HepG2 (cell line): Measurements from ENCODE around the gene NIPAL3. TPM values are rescaled to one million over a fixed set of nuclear protein-coding genes. Genes with fewer than 3 reads are reported as not detected.
"Not testable (repeated sequence)": the region's sequence is repeated elsewhere in the genome, so short reads cannot be mapped to it uniquely, and the experiment has no call there.

Experiments
- ATAC-seq: fragments of 200-7000 bp; cut with Tn5 transposase; 3 replicates; pipeline ENCODE4 v1.9.1; 2020; ENCODE audit warnings: mild to moderate bottlenecking, moderate library complexity
- BruUV-seq: library from RNA; stranded (reverse); fragments of 400-500 nt; replicated peaks from 2 replicates; lab custom pipeline; 2021; lab: Mats Ljungman, UMichigan
- CTCF ChIA-PET: fragments of 300-600 bp; formaldehyde crosslinking; extraction: SDS; loops from one replicate; lab custom pipeline; 2021; ENCODE audit warnings: low total read pairs, inconsistent platforms, low intra/inter-chr PET ratio; lab: Yijun Ruan, JAX
- POLR2A ChIA-PET: fragments of 350-600 bp; sonication (Branson Sonifier 250); formaldehyde crosslinking; loops from one replicate; lab custom pipeline; 2020; ENCODE audit warnings: antibody characterized with exemption, inconsistent platforms; lab: Yijun Ruan, JAX
- DNase-seq: peaks from one replicate; pipeline ENCODE4 v3.0.0-alpha.2; 2015; ENCODE audit warnings: low spot score
- FAIRE-seq: peaks from 3 replicates; lab custom pipeline; 2011; peaks lifted over from hg19 to GRCh38; lab: Jason Lieb, UNC
- H2AFZ ChIP-seq: one replicate; pipeline ENCODE4 v1.6.1; 2011; ENCODE audit warnings: low read length, inconsistent platforms
- H3K27ac ChIP-seq: fragments of 300-600 bp; 3 replicates; pipeline ENCODE4 v1.8.0; 2011; ENCODE audit warnings: mixed run types, mild to moderate bottlenecking, mixed read lengths, low read length, inconsistent platforms; ENCODE audit not compliant: insufficient read depth; ENCODE audit errors: extremely low read length
- H3K27me3 ChIP-seq, 2 experiments: fragments of 200-600 bp in 1 of 2; 2 replicates in 1 of 2; 3 replicates in 1 of 2; pipeline versions ENCODE4 v1.6.0 to v1.8.0; 2011; ENCODE audit warnings: low read length in 2 of 2, mild to moderate bottlenecking in 2 of 2, moderate library complexity in 2 of 2, inconsistent platforms in 1 of 2; ENCODE audit not compliant: insufficient read depth in 2 of 2, control insufficient read depth in 1 of 2
- H3K36me3 ChIP-seq, 2 experiments: fragments of 200-600 bp in 1 of 2; replicated peaks in 1 of 2; 2 replicates in 1 of 2; 3 replicates in 1 of 2; pipeline versions ENCODE4 v1.5.1 to v1.8.0; 2011; ENCODE audit warnings: low read length in 2 of 2, inconsistent platforms in 1 of 2; ENCODE audit not compliant: insufficient read depth in 2 of 2, control insufficient read depth in 1 of 2
- H3K4me1 ChIP-seq: 2 replicates; pipeline ENCODE4 v1.5.1; 2012; ENCODE audit warnings: low read length, inconsistent platforms; ENCODE audit not compliant: insufficient read depth
- H3K4me2 ChIP-seq: 2 replicates; pipeline ENCODE4 v1.6.0; 2011; ENCODE audit warnings: low read depth, low read length, inconsistent platforms
- H3K4me3 ChIP-seq, 3 experiments: fragments of 200-600 bp in 1 of 3; sonication (generic), shearing (Covaris generic) in 1 of 3; replicated peaks in 1 of 3; 2 replicates each; pipeline ENCODE4 v1.5.1; 2011 to 2016; ENCODE audit warnings: low read length in 3 of 3, inconsistent platforms in 2 of 3, low read depth in 2 of 3, mild to moderate bottlenecking in 2 of 3, control low read depth in 1 of 3, mixed read lengths in 1 of 3; ENCODE audit not compliant: insufficient read depth in 1 of 3
- H3K79me2 ChIP-seq: one replicate; pipeline ENCODE4 v1.6.1; 2011; ENCODE audit warnings: low read length, inconsistent platforms; ENCODE audit not compliant: insufficient read depth
- H3K9ac ChIP-seq: 2 replicates; pipeline ENCODE4 v1.6.0; 2011; ENCODE audit warnings: mild to moderate bottlenecking, low read depth, low read length, inconsistent platforms; ENCODE audit not compliant: insufficient read depth
- H3K9me3 ChIP-seq: 2 replicates; pipeline ENCODE4 v1.5.1; 2012; ENCODE audit warnings: mild to moderate bottlenecking, low read length
- H4K20me1 ChIP-seq: 2 replicates; pipeline ENCODE4 v1.6.0; 2011; ENCODE audit warnings: inconsistent platforms, mild to moderate bottlenecking, low read length, moderate library complexity; ENCODE audit not compliant: insufficient read depth
- GZF1 ChIP-seq: sonication (generic); formaldehyde crosslinking; IDR thresholded peaks from 2 replicates; pipeline ENCODE4 v1.5.1; 2020; ENCODE audit warnings: mild to moderate bottlenecking, missing genetic modification reagents
- KMT2B ChIP-seq: IDR thresholded peaks from 2 replicates; pipeline ENCODE4 v1.6.1; 2016; ENCODE audit warnings: missing genetic modification reagents, missing compliant biosample characterization
- MTF1 ChIP-seq: sonication (generic); formaldehyde crosslinking; IDR thresholded peaks from 2 replicates; pipeline ENCODE4 v1.5.0; 2020; ENCODE audit warnings: missing genetic modification reagents
- NCOA1 ChIP-seq: sonication (generic); formaldehyde crosslinking; IDR thresholded peaks from 2 replicates; pipeline ENCODE4 v1.9.0; 2021; ENCODE audit warnings: missing genetic modification reagents
- PHF5A ChIP-seq: IDR thresholded peaks from one replicate; pipeline ENCODE4 v1.6.1; 2018; ENCODE audit warnings: low read depth, missing genetic modification reagents; ENCODE audit not compliant: unreplicated experiment
- SALL2 ChIP-seq: sonication (generic); formaldehyde crosslinking; IDR thresholded peaks from 2 replicates; pipeline ENCODE4 v1.8.1; 2023; ENCODE audit warnings: mild to moderate bottlenecking, missing genetic modification reagents, inconsistent platforms
- ZNF660 ChIP-seq: sonication (generic); formaldehyde crosslinking; IDR thresholded peaks from 2 replicates; pipeline ENCODE4 v1.5.1; 2020; ENCODE audit warnings: mild to moderate bottlenecking, low read depth, missing genetic modification reagents, borderline replicate concordance
- ZNF780A ChIP-seq: sonication (generic); formaldehyde crosslinking; IDR thresholded peaks from 2 replicates; pipeline ENCODE4 v1.8.0; 2022; ENCODE audit warnings: mild to moderate bottlenecking, missing genetic modification reagents, moderate library complexity
- WGBS: methylation state at CpG from one replicate; pipeline ENCODE4 v1.1.6; 2017; ENCODE audit warnings: low lambda C conversion rate; 5-methylcytosine and 5-hydroxymethylcytosine counted together
- in situ Hi-C: cut with HindIII; loops from 2 replicates; pipeline ENCODE4 v1.10.0; 2017; ENCODE audit warnings: low pct_unique_long_range_greater_than_20kb; ENCODE audit not compliant: extremely low pct_ligation_motif_present
- intact Hi-C: fragments of 100-400 bp; cut with micrococcal nuclease; formaldehyde crosslinking; loops from one replicate; pipeline ENCODE4 v1.10.0; 2022; ENCODE audit not compliant: unreplicated experiment
- polyA plus RNA-seq, 8 experiments: library from polyadenylated mRNA; depleted of rRNA in 3 of 8; stranded (reverse) in 7 of 8; unstranded in 1 of 8; fragments of >200 nt; fragmentation: Illumina TruSeq in 4 of 8; extraction: Trizol in 4 of 8; gene quantifications; 2 replicates each; pipeline versions ENCODE4 v1.2.1 to v1.2.3, GENCODE V29; 2011 to 2016; ENCODE audit warnings: low read depth in 4 of 8, missing spikeins in 1 of 8, mixed read lengths in 1 of 8; ENCODE audit not compliant: insufficient read depth in 1 of 8
- total RNA-seq, 5 experiments: library from RNA; depleted of rRNA; stranded (reverse); fragments of >200 nt; fragmentation: Illumina TruSeq; extraction: Trizol; gene quantifications; 2 replicates each; pipeline ENCODE4 v1.2.3, GENCODE V29; 2016; ENCODE audit warnings: low read depth in 1 of 5
- TF ChIP-seq, protein P1 (sequence below): sonication (generic); formaldehyde crosslinking; IDR thresholded peaks from 2 replicates; pipeline ENCODE4 v1.5.0; 2020; ENCODE audit warnings: mild to moderate bottlenecking, missing genetic modification reagents, borderline replicate concordance

The NIPAL3 gene
- total and polyA plus RNA-seq, 2 of the 13 experiments (the other 11 are each of a cell fraction or from before 2014, with no cell fraction given), result 5.6 to 8.6 TPM

GRCh38 chr1:24462128-24462527, 46.5 kb downstream of the NIPAL3 start:
- H4K20me1 ChIP-seq, in situ Hi-C loops, CTCF ChIA-PET, H3K4me1 ChIP-seq, intact Hi-C loops, H3K4me2 ChIP-seq, H2AFZ ChIP-seq, H3K9ac ChIP-seq, H3K36me3 ChIP-seq, DNase-seq, FAIRE-seq, POLR2A ChIA-PET, H3K27me3 ChIP-seq, BruUV-seq, H3K79me2 ChIP-seq, H3K4me3 ChIP-seq, H3K9me3 ChIP-seq, ATAC-seq, H3K27ac ChIP-seq: not testable (repeated sequence)
- 96% methylated on average over 4 of the region's 4 CpGs for WGBS

DNA sequence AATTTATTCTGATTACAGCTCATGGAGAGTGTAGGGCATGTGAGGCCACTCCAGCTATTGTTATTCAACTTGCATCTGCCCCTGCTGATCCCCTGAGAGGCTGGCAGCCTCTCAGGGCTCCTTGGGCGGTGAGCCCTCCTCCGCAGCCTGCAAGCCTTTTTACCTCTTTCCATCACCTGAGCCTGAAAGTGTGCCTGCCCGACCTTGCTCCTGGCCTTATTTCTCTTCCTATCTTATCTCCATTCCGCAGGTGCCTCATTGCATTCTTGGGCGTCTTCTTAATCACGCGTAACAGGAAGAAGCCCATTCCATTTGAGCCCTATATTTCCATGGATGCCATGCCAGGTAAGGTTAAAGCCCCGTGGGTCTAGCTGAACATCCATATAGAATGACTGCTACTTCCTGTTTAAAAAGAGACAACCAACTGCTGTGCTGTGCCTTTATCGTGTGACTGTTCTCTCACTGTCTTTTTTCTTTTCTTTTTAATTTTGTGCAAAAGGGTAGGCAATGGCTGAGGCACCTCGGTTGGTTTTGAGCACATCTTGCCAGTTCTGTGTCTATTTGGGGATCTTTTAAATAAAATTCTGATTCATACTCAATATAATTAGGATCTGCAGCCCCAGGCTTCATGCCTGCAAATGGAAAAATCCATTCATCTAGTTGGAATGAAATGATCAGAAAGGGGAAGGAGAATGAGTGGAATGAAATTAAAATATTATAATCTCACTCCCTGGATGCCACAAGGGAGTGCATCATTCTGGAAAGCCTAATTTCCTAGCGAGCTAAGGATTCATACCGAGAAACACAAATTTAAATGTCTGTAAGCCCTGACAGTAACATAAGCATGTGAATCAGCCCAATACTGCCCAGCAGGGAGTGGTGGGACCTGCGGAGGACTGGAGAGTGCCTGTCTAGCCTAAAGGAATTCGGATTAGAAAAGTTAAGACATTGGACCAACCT, 48.5 kb downstream of the NIPAL3 start:
- in situ Hi-C loops, result no loop called here
- ATAC-seq, result no peak
- intact Hi-C loops, result no loop called here

More for the DNA sequence above, 48.5 kb downstream of the NIPAL3 start:
- no peak overlapping the region for H2AFZ ChIP-seq
- H4K20me1 ChIP-seq, result no peaks in the 10 kb centered on the region
- H3K4me1 ChIP-seq, result no peaks in the 10 kb centered on the region
- no peak for FAIRE-seq
- no TSS peak for BruUV-seq
- ChIA-PET POLR2A (no interaction called here), CTCF (no interaction called here)
- H3K4me2 ChIP-seq, result no peak overlapping the region
- TF ChIP-seq KMT2B (CRISPR knock-in tag), result no peak
- TF ChIP-seq MTF1, result no peak
- TF ChIP-seq NCOA1 (CRISPR knock-in tag), result no peak
- TF ChIP-seq SALL2, result no peak
- no peak for TF ChIP-seq ZNF660
- TF ChIP-seq ZNF780A, result no peak
- no peak for TF ChIP-seq GZF1
- no peak for TF ChIP-seq PHF5A
- TF ChIP-seq, protein P1, sequence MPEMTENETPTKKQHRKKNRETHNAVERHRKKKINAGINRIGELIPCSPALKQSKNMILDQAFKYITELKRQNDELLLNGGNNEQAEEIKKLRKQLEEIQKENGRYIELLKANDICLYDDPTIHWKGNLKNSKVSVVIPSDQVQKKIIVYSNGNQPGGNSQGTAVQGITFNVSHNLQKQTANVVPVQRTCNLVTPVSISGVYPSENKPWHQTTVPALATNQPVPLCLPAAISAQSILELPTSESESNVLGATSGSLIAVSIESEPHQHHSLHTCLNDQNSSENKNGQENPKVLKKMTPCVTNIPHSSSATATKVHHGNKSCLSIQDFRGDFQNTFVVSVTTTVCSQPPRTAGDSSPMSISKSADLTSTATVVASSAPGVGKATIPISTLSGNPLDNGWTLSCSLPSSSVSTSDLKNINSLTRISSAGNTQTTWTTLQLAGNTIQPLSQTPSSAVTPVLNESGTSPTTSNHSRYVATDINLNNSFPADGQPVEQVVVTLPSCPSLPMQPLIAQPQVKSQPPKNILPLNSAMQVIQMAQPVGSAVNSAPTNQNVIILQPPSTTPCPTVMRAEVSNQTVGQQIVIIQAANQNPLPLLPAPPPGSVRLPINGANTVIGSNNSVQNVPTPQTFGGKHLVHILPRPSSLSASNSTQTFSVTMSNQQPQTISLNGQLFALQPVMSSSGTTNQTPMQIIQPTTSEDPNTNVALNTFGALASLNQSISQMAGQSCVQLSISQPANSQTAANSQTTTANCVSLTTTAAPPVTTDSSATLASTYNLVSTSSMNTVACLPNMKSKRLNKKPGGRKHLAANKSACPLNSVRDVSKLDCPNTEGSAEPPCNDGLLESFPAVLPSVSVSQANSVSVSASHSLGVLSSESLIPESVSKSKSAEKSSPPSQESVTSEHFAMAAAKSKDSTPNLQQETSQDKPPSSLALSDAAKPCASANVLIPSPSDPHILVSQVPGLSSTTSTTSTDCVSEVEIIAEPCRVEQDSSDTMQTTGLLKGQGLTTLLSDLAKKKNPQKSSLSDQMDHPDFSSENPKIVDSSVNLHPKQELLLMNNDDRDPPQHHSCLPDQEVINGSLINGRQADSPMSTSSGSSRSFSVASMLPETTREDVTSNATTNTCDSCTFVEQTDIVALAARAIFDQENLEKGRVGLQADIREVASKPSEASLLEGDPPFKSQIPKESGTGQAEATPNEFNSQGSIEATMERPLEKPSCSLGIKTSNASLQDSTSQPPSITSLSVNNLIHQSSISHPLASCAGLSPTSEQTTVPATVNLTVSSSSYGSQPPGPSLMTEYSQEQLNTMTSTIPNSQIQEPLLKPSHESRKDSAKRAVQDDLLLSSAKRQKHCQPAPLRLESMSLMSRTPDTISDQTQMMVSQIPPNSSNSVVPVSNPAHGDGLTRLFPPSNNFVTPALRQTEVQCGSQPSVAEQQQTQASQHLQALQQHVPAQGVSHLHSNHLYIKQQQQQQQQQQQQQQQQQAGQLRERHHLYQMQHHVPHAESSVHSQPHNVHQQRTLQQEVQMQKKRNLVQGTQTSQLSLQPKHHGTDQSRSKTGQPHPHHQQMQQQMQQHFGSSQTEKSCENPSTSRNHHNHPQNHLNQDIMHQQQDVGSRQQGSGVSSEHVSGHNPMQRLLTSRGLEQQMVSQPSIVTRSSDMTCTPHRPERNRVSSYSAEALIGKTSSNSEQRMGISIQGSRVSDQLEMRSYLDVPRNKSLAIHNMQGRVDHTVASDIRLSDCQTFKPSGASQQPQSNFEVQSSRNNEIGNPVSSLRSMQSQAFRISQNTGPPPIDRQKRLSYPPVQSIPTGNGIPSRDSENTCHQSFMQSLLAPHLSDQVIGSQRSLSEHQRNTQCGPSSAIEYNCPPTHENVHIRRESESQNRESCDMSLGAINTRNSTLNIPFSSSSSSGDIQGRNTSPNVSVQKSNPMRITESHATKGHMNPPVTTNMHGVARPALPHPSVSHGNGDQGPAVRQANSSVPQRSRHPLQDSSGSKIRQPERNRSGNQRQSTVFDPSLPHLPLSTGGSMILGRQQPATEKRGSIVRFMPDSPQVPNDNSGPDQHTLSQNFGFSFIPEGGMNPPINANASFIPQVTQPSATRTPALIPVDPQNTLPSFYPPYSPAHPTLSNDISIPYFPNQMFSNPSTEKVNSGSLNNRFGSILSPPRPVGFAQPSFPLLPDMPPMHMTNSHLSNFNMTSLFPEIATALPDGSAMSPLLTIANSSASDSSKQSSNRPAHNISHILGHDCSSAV (CRISPR knock-in tag), result no peak
- TF ChIP-seq, all 625 proteins: peak for 0
- Histone ChIP-seq H3K9me3 (no peaks in the 10 kb centered on the region), H3K36me3 (no peaks in the 10 kb centered on the region; a peak in 1 of 5 replicates), H3K9ac (no peak overlapping the region), H3K79me2 (no peaks in the 10 kb centered on the region), H3K27me3 (no peaks in the 10 kb centered on the region), H3K27ac (no peak overlapping the region), H3K4me3 (no peak overlapping the region)
- no peak for DNase-seq
- 90% methylated on average over 14 of the region's 14 CpGs for WGBS
